HepG2 (cell line): ENCODE measurements around the gene IGFBP7. TPM values are rescaled to one million over a fixed set of nuclear protein-coding genes. Genes with fewer than 3 reads are reported as not detected.

ENCODE experiments used
- ATAC-seq: fragments of 200-7000 bp; cut with Tn5 transposase; 3 replicates; pipeline ENCODE4 v1.9.1; 2020; ENCODE audit warnings: mild to moderate bottlenecking, moderate library complexity
- BruUV-seq: library from RNA; stranded (reverse); fragments of 400-500 nt; replicated peaks from 2 replicates; lab custom pipeline; 2021; lab: Mats Ljungman, UMichigan
- CTCF ChIA-PET: fragments of 300-600 bp; formaldehyde crosslinking; extraction: SDS; loops from one replicate; lab custom pipeline; 2021; ENCODE audit warnings: low total read pairs, inconsistent platforms, low intra/inter-chr PET ratio; lab: Yijun Ruan, JAX
- POLR2A ChIA-PET: fragments of 350-600 bp; sonication (Branson Sonifier 250); formaldehyde crosslinking; loops from one replicate; lab custom pipeline; 2020; ENCODE audit warnings: antibody characterized with exemption, inconsistent platforms; lab: Yijun Ruan, JAX
- DNase-seq: peaks from one replicate; pipeline ENCODE4 v3.0.0-alpha.2; 2015; ENCODE audit warnings: low spot score
- FAIRE-seq: peaks from 3 replicates; lab custom pipeline; 2011; peaks lifted over from hg19 to GRCh38; lab: Jason Lieb, UNC
- H2AFZ ChIP-seq: one replicate; pipeline ENCODE4 v1.6.1; 2011; ENCODE audit warnings: low read length, inconsistent platforms
- H3K27ac ChIP-seq: fragments of 300-600 bp; 3 replicates; pipeline ENCODE4 v1.8.0; 2011; ENCODE audit warnings: mixed run types, mild to moderate bottlenecking, mixed read lengths, low read length, inconsistent platforms; ENCODE audit not compliant: insufficient read depth; ENCODE audit errors: extremely low read length
- H3K27me3 ChIP-seq, 2 experiments: fragments of 200-600 bp in 1 of 2; 2 replicates in 1 of 2; 3 replicates in 1 of 2; pipeline versions ENCODE4 v1.6.0 to v1.8.0; 2011; ENCODE audit warnings: low read length in 2 of 2, mild to moderate bottlenecking in 2 of 2, moderate library complexity in 2 of 2, inconsistent platforms in 1 of 2; ENCODE audit not compliant: insufficient read depth in 2 of 2, control insufficient read depth in 1 of 2
- H3K36me3 ChIP-seq, 2 experiments: fragments of 200-600 bp in 1 of 2; replicated peaks in 1 of 2; 2 replicates in 1 of 2; 3 replicates in 1 of 2; pipeline versions ENCODE4 v1.5.1 to v1.8.0; 2011; ENCODE audit warnings: low read length in 2 of 2, inconsistent platforms in 1 of 2; ENCODE audit not compliant: insufficient read depth in 2 of 2, control insufficient read depth in 1 of 2
- H3K4me1 ChIP-seq: 2 replicates; pipeline ENCODE4 v1.5.1; 2012; ENCODE audit warnings: low read length, inconsistent platforms; ENCODE audit not compliant: insufficient read depth
- H3K4me2 ChIP-seq: 2 replicates; pipeline ENCODE4 v1.6.0; 2011; ENCODE audit warnings: low read depth, low read length, inconsistent platforms
- H3K4me3 ChIP-seq, 3 experiments: fragments of 200-600 bp in 1 of 3; sonication (generic), shearing (Covaris generic) in 1 of 3; replicated peaks in 1 of 3; 2 replicates each; pipeline ENCODE4 v1.5.1; 2011 to 2016; ENCODE audit warnings: low read length in 3 of 3, inconsistent platforms in 2 of 3, low read depth in 2 of 3, mild to moderate bottlenecking in 2 of 3, control low read depth in 1 of 3, mixed read lengths in 1 of 3; ENCODE audit not compliant: insufficient read depth in 1 of 3
- H3K79me2 ChIP-seq: one replicate; pipeline ENCODE4 v1.6.1; 2011; ENCODE audit warnings: low read length, inconsistent platforms; ENCODE audit not compliant: insufficient read depth
- H3K9ac ChIP-seq: 2 replicates; pipeline ENCODE4 v1.6.0; 2011; ENCODE audit warnings: mild to moderate bottlenecking, low read depth, low read length, inconsistent platforms; ENCODE audit not compliant: insufficient read depth
- H3K9me3 ChIP-seq: 2 replicates; pipeline ENCODE4 v1.5.1; 2012; ENCODE audit warnings: mild to moderate bottlenecking, low read length
- H4K20me1 ChIP-seq: 2 replicates; pipeline ENCODE4 v1.6.0; 2011; ENCODE audit warnings: inconsistent platforms, mild to moderate bottlenecking, low read length, moderate library complexity; ENCODE audit not compliant: insufficient read depth
- BORCS8-MEF2B ChIP-seq: sonication (generic); formaldehyde crosslinking; IDR thresholded peaks from 2 replicates; pipeline ENCODE4 v1.8.0; 2022; ENCODE audit warnings: mild to moderate bottlenecking, missing genetic modification reagents
- CBFB ChIP-seq: sonication (generic); formaldehyde crosslinking; IDR thresholded peaks from 2 replicates; pipeline ENCODE4 v1.4.0; 2020; ENCODE audit warnings: missing genetic modification reagents
- CBX1 ChIP-seq: IDR thresholded peaks from one replicate; pipeline ENCODE4 v1.6.1; 2016; ENCODE audit warnings: antibody characterized with exemption, low read depth
- FOXK2 ChIP-seq: fragments of 450-650 bp; IDR thresholded peaks from 2 replicates; pipeline ENCODE4 v1.6.1; 2016
- HES4 ChIP-seq: sonication (generic); formaldehyde crosslinking; IDR thresholded peaks from 2 replicates; pipeline ENCODE4 v1.9.0; 2021; ENCODE audit warnings: mild to moderate bottlenecking, missing genetic modification reagents, borderline replicate concordance
- JUNB ChIP-seq: sonication (generic); formaldehyde crosslinking; IDR thresholded peaks from 2 replicates; pipeline ENCODE4 v1.8.0; 2022; ENCODE audit warnings: missing genetic modification reagents, mild to moderate bottlenecking, borderline replicate concordance
- KLF11 ChIP-seq: IDR thresholded peaks from 2 replicates; pipeline ENCODE4 v1.6.1; 2016; ENCODE audit warnings: missing compliant biosample characterization
- NONO ChIP-seq, 2 experiments: fragments of 450-650 bp in 1 of 2; sonication (generic) in 1 of 2; formaldehyde crosslinking in 1 of 2; IDR thresholded peaks in 1 of 2; conservative IDR thresholded peaks in 1 of 2; 2 replicates each; pipeline versions ENCODE4 v1.6.1 to v1.8.0; 2017 to 2022; ENCODE audit warnings: mild to moderate bottlenecking in 1 of 2, missing genetic modification reagents in 1 of 2, moderate library complexity in 1 of 2
- RFX3 ChIP-seq: IDR thresholded peaks from 2 replicates; pipeline ENCODE4 v1.6.1; 2016; ENCODE audit warnings: missing biosample characterization, missing genetic modification reagents
- TMF1 ChIP-seq: sonication (generic); formaldehyde crosslinking; IDR thresholded peaks from 2 replicates; pipeline ENCODE4 v1.8.1; 2022; ENCODE audit warnings: low read depth, missing genetic modification reagents
- ZNF337 ChIP-seq: sonication (generic); formaldehyde crosslinking; IDR thresholded peaks from 2 replicates; pipeline ENCODE4 v1.5.1; 2020; ENCODE audit warnings: missing genetic modification reagents, low read depth, mild to moderate bottlenecking, borderline replicate concordance
- ZNF556 ChIP-seq: sonication (generic); formaldehyde crosslinking; IDR thresholded peaks from 2 replicates; pipeline ENCODE4 v1.4.0; 2020; ENCODE audit warnings: mild to moderate bottlenecking, missing genetic modification reagents, borderline replicate concordance
- ZNF644 ChIP-seq: IDR thresholded peaks from 2 replicates; pipeline ENCODE4 v1.6.1; 2016; ENCODE audit warnings: low read depth
- ZNF674 ChIP-seq: sonication (generic); formaldehyde crosslinking; IDR thresholded peaks from 2 replicates; pipeline ENCODE4 v1.5.0; 2020; ENCODE audit warnings: low read depth, mild to moderate bottlenecking, missing genetic modification reagents
- ZNF761 ChIP-seq: sonication (generic); formaldehyde crosslinking; conservative IDR thresholded peaks from 2 replicates; pipeline ENCODE4 v1.4.0; 2020; ENCODE audit warnings: mild to moderate bottlenecking, missing genetic modification reagents
- WGBS: methylation state at CpG from one replicate; pipeline ENCODE4 v1.1.6; 2017; ENCODE audit warnings: low lambda C conversion rate; 5-methylcytosine and 5-hydroxymethylcytosine counted together
- in situ Hi-C: cut with HindIII; loops from 2 replicates; pipeline ENCODE4 v1.10.0; 2017; ENCODE audit warnings: low pct_unique_long_range_greater_than_20kb; ENCODE audit not compliant: extremely low pct_ligation_motif_present
- intact Hi-C: fragments of 100-400 bp; cut with micrococcal nuclease; formaldehyde crosslinking; loops from one replicate; pipeline ENCODE4 v1.10.0; 2022; ENCODE audit not compliant: unreplicated experiment
- polyA plus RNA-seq, 8 experiments: library from polyadenylated mRNA; depleted of rRNA in 3 of 8; stranded (reverse) in 7 of 8; unstranded in 1 of 8; fragments of >200 nt; fragmentation: Illumina TruSeq in 4 of 8; extraction: Trizol in 4 of 8; gene quantifications; 2 replicates each; pipeline versions ENCODE4 v1.2.1 to v1.2.3, GENCODE V29; 2011 to 2016; ENCODE audit warnings: low read depth in 4 of 8, missing spikeins in 1 of 8, mixed read lengths in 1 of 8; ENCODE audit not compliant: insufficient read depth in 1 of 8
- total RNA-seq, 5 experiments: library from RNA; depleted of rRNA; stranded (reverse); fragments of >200 nt; fragmentation: Illumina TruSeq; extraction: Trizol; gene quantifications; 2 replicates each; pipeline ENCODE4 v1.2.3, GENCODE V29; 2016; ENCODE audit warnings: low read depth in 1 of 5
- TF ChIP-seq, protein P1 (sequence below): sonication (generic); formaldehyde crosslinking; IDR thresholded peaks from 2 replicates; pipeline ENCODE4 v1.5.1; 2020; ENCODE audit warnings: mild to moderate bottlenecking, missing genetic modification reagents, moderate library complexity
- TF ChIP-seq, protein P2 (sequence below): sonication (generic); formaldehyde crosslinking; IDR thresholded peaks from 2 replicates; pipeline ENCODE4 v1.9.0; 2021; ENCODE audit warnings: missing genetic modification reagents, mild to moderate bottlenecking, borderline replicate concordance
- TF ChIP-seq, protein P3 (sequence below): sonication (generic); formaldehyde crosslinking; IDR thresholded peaks from 2 replicates; pipeline ENCODE4 v1.9.0; 2022; ENCODE audit warnings: low read depth, missing genetic modification reagents

IGFBP7 gene
- total and polyA plus RNA-seq, 2 of the 13 experiments (the other 11 are each of a cell fraction or from before 2014, with no cell fraction given), result 1.1 to 1.3 TPM

DNA sequence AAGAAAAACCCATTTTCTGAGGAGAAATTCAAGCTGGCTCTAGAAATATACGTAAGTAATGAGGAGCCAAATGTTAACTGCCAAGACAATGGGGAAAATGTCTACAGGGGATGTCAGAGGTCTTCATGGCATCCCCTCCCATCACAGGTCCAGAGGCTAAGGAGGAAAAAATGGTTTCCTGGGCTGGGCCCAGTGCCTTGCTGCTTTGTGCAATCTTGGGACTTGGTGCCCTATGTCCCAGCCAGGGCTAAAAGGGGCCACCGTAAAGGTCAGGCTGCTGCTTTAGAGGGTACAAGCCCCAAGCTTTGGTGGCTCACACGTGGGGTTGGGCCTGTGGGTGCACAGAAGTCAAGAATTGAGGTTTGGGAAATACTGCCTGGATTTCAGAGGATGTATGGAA lies 17.2 kb upstream of the IGFBP7 start:
- BruUV-seq, result no TSS peak
- 22% methylated on average over 3 of the region's 3 CpGs for WGBS
- no peak for TF ChIP-seq HES4 (CRISPR knock-in tag)
- no peak for TF ChIP-seq ZNF674 (CRISPR knock-in tag)
- TF ChIP-seq FOXK2, result no peak
- TF ChIP-seq, protein P1, sequence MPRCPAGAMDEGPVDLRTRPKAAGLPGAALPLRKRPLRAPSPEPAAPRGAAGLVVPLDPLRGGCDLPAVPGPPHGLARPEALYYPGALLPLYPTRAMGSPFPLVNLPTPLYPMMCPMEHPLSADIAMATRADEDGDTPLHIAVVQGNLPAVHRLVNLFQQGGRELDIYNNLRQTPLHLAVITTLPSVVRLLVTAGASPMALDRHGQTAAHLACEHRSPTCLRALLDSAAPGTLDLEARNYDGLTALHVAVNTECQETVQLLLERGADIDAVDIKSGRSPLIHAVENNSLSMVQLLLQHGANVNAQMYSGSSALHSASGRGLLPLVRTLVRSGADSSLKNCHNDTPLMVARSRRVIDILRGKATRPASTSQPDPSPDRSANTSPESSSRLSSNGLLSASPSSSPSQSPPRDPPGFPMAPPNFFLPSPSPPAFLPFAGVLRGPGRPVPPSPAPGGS (CRISPR knock-in tag), result no peak
- TF ChIP-seq ZNF337, result no peak
- no peak for TF ChIP-seq BORCS8-MEF2B (CRISPR knock-in tag)
- no peak for TF ChIP-seq CBX1
- TF ChIP-seq JUNB (CRISPR knock-in tag), result no peak
- TF ChIP-seq ZNF644 (CRISPR knock-in tag), result no peak
- TF ChIP-seq TMF1 (CRISPR knock-in tag), result no peak
- TF ChIP-seq, protein P2, sequence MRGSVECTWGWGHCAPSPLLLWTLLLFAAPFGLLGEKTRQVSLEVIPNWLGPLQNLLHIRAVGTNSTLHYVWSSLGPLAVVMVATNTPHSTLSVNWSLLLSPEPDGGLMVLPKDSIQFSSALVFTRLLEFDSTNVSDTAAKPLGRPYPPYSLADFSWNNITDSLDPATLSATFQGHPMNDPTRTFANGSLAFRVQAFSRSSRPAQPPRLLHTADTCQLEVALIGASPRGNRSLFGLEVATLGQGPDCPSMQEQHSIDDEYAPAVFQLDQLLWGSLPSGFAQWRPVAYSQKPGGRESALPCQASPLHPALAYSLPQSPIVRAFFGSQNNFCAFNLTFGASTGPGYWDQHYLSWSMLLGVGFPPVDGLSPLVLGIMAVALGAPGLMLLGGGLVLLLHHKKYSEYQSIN (CRISPR knock-in tag), result no peak
- TF ChIP-seq RFX3 (CRISPR knock-in tag), result no peak
- no peak for TF ChIP-seq ZNF761 (CRISPR knock-in tag)
- no peak for TF ChIP-seq NONO (IDR thresholded peaks at IDR 0.05)
- no peak for TF ChIP-seq NONO (CRISPR knock-in tag; conservative IDR thresholded peaks at IDR 0.05)
- TF ChIP-seq ZNF556 (CRISPR knock-in tag), result no peak
- no peak for TF ChIP-seq CBFB (CRISPR knock-in tag)
- TF ChIP-seq, protein P3, sequence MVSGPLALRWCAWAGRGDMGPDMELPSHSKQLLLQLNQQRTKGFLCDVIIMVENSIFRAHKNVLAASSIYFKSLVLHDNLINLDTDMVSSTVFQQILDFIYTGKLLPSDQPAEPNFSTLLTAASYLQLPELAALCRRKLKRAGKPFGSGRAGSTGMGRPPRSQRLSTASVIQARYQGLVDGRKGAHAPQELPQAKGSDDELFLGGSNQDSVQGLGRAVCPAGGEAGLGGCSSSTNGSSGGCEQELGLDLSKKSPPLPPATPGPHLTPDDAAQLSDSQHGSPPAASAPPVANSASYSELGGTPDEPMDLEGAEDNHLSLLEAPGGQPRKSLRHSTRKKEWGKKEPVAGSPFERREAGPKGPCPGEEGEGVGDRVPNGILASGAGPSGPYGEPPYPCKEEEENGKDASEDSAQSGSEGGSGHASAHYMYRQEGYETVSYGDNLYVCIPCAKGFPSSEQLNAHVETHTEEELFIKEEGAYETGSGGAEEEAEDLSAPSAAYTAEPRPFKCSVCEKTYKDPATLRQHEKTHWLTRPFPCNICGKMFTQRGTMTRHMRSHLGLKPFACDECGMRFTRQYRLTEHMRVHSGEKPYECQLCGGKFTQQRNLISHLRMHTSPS (CRISPR knock-in tag), result no peak
- no peak for TF ChIP-seq KLF11 (CRISPR knock-in tag)
- TF ChIP-seq, all 625 proteins: peak for 0
- ATAC-seq, result no peak
- Histone ChIP-seq H3K4me1 (peaks cover 7% of the 10 kb centered on the region; the same call in 1 of the 2 replicates), H3K27me3 (no peaks in the 10 kb centered on the region; a peak in 1 of 5 replicates), H2AFZ (no peak overlapping the region), H3K79me2 (no peaks in the 10 kb centered on the region), H3K9me3 (peaks cover 12% of the 10 kb centered on the region; the same call in 1 of the 2 replicates), H3K4me3 (no peak overlapping the region), H3K27ac (no peak overlapping the region), H3K4me2 (no peak overlapping the region), H3K36me3 (no peaks in the 10 kb centered on the region), H3K9ac (no peak overlapping the region), H4K20me1 (no peaks in the 10 kb centered on the region)
- ChIA-PET POLR2A (no interaction called here), CTCF (no interaction called here)
- intact Hi-C loops (no loop called here), in situ Hi-C loops (no loop called here)
- DNase-seq, result no peak
- FAIRE-seq, result no peak
